AG04449 (cell line): ENCODE results near the gene GAL3ST1.

ENCODE experiments used
- CTCF ChIA-PET: fragments of 350-600 bp; formaldehyde crosslinking; extraction: SDS; loops from one replicate; lab custom pipeline; 2021; ENCODE audit warnings: antibody characterized with exemption; lab: Yijun Ruan, JAX
- POLR2A ChIA-PET: fragments of 400-600, 350-600 bp; formaldehyde crosslinking; extraction: SDS; loops from one replicate; lab custom pipeline; 2020; ENCODE audit warnings: antibody characterized with exemption, inconsistent platforms; lab: Yijun Ruan, JAX
- DNase-seq: peaks from one replicate; pipeline ENCODE4 v3.0.0-alpha.2; 2010; ENCODE audit warnings: low read depth, low spot score
- H3K4me3 ChIP-seq: 2 replicates; pipeline ENCODE4 v1.5.1; 2011; ENCODE audit warnings: low read depth, mild to moderate bottlenecking, control low read depth, low read length
- TF ChIP-seq, protein P1 (sequence below): IDR thresholded peaks from one replicate; pipeline ENCODE4 v1.5.1; 2011; ENCODE audit warnings: mild to moderate bottlenecking, moderate library complexity, low read length, control low read depth, inconsistent platforms; ENCODE audit not compliant: insufficient read depth; ENCODE audit errors: missing control alignments

Gene GAL3ST1

DNA sequence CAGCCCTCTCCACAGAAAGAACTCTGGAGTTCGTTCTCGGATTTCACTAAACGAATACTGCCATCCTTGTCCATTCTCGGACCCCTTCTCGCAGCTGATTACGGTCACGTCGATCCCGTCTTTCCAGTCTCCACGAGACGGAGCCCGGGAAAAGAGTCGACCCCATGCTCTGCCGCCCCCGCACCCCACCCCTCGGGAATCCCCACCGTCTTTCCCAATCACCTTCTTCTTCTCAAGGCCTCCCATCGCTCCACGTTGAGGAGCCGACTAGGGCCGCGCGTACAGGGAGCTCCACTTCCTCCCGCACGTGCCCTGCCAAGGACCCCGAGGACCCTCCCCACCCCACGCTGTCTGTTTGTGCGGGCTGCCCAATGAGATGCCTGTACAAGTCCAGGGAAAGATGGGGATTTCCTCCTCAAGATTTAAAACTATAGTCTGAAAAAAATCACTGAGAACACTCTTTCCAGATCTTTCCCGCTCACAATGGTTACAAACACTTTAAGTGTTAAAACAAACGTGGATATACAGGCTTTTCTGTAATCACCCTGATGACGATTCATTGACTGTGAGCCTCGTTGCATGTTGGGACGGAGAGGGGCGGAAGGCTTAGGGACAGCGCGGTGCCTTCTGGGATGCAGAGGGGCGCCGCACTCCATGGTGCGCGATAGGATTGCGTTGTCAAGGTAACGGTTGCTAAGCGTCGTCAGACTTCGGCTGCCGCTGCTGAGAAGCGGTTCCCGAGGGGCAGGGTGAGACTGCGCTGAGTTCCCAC, 17.3 kb upstream of the GAL3ST1 start, which contains the start of gene PES1:
Gene PES1, minus strand, starts transcription at position 323 of the 772 bp plus-strand sequence. Its CDS starts 77 bp downstream, at position 246.
- peak; percentile 95 for DNase-seq
- CTCF ChIA-PET = interaction anchor here (0.7 to 3.5 kb wide), 14 partner anchors 9 to 163 kb away, joined by 3 to 21 read pairs (median 5); no protein-coding TSS in a partner anchor
- peak within 1 kb of the TSS; percentile 80 for H3K4me3 ChIP-seq
- TF ChIP-seq, protein P1, sequence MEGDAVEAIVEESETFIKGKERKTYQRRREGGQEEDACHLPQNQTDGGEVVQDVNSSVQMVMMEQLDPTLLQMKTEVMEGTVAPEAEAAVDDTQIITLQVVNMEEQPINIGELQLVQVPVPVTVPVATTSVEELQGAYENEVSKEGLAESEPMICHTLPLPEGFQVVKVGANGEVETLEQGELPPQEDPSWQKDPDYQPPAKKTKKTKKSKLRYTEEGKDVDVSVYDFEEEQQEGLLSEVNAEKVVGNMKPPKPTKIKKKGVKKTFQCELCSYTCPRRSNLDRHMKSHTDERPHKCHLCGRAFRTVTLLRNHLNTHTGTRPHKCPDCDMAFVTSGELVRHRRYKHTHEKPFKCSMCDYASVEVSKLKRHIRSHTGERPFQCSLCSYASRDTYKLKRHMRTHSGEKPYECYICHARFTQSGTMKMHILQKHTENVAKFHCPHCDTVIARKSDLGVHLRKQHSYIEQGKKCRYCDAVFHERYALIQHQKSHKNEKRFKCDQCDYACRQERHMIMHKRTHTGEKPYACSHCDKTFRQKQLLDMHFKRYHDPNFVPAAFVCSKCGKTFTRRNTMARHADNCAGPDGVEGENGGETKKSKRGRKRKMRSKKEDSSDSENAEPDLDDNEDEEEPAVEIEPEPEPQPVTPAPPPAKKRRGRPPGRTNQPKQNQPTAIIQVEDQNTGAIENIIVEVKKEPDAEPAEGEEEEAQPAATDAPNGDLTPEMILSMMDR = no peak
- POLR2A ChIA-PET = interaction anchor here (0.7 to 1.0 kb wide), 4 partner anchors 11 to 194 kb away, joined by 3 to 4 read pairs (median 3); partner anchors contain the start of gene SLC35E4

DNA sequence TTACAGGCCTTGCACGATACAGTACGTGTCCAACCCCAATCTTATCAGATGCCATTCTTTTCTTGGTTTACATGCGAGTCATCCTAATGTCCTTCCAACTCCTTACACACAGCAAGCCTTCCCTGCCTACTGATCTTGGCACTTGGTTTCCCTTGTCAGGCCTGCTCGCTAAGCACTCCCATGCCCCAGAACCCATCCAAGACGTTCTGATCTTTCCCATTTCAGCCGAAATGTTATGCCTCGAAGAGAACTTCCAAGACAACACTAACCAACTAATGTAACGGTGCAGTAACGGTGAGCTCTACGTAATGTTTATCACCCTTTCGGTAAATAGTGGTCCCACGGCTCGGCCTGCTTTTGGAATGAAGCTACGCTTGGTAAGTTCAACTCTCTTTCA, 16.7 kb upstream of the GAL3ST1 start:
- ChIA-PET POLR2A (interaction anchor here (0.7 to 1.0 kb wide), 4 partner anchors 10 to 194 kb away, joined by 3 to 4 read pairs (median 3); partner anchors contain the start of gene SLC35E4), CTCF (interaction anchor here (0.9 to 3.5 kb wide), 8 partner anchors 9 to 164 kb away, joined by 3 to 21 read pairs (median 4); no protein-coding TSS in a partner anchor)
- H3K4me3 ChIP-seq = peak overlapping the region; percentile 80
- TF ChIP-seq, protein P1 = no peak
- DNase-seq = no peak

DNA sequence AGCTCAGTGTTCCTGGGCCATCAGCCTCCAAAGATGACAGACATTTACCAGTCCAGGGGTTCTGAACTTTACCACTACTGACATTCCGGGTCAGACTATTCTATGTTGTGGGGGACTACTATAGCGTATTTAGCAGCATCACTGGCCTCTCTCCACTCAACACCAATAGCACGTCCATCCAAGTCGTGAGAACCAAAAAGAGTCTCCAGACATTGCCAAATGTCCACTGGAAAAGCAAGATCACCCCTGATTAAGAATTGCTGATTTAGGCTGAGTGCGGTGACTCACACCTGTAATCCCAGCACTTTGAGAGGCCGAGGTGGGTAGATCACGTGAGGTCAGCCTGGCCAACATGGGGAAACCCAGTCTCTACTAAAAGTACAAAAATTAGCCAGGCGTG, 11.9 kb upstream of the GAL3ST1 start:
- TF ChIP-seq, protein P1 = no peak
- DNase-seq = no peak
- ChIA-PET POLR2A (interaction anchor here (1.5 kb wide), 1 partner anchor 10 kb away, joined by 3 read pairs; no protein-coding TSS in a partner anchor), CTCF (interaction anchor here (1.9 kb wide), 1 partner anchor 169 kb away, joined by 6 read pairs; no protein-coding TSS in a partner anchor)
- no peak overlapping the region for H3K4me3 ChIP-seq

DNA sequence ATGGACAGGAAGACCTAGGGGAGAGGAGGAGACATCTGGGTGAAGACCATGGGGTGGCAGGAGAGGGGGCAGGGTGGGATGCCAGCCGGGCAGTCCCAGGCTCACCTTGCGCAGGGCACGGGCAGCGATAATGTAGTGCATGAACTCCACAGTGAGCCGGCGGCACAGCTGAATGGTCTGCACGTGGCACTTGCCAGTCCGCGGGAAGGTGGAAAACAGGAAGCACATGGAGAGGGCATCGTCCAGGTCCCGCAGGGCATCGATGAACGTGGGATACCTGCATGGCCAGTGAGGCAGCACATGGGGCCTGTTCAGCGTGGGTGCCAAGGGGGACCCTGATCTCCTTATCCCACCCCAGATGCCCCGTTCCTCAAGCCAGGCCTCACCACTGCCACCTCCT, 10.0 kb upstream of the GAL3ST1 start:
- TF ChIP-seq, protein P1 = no peak
- DNase-seq = no peak
- ChIA-PET CTCF (interaction anchor here (1.0 kb wide), 1 partner anchor 171 kb away, joined by 4 read pairs; no protein-coding TSS in a partner anchor), POLR2A (no interaction called here)
- H3K4me3 ChIP-seq = no peak overlapping the region

DNA sequence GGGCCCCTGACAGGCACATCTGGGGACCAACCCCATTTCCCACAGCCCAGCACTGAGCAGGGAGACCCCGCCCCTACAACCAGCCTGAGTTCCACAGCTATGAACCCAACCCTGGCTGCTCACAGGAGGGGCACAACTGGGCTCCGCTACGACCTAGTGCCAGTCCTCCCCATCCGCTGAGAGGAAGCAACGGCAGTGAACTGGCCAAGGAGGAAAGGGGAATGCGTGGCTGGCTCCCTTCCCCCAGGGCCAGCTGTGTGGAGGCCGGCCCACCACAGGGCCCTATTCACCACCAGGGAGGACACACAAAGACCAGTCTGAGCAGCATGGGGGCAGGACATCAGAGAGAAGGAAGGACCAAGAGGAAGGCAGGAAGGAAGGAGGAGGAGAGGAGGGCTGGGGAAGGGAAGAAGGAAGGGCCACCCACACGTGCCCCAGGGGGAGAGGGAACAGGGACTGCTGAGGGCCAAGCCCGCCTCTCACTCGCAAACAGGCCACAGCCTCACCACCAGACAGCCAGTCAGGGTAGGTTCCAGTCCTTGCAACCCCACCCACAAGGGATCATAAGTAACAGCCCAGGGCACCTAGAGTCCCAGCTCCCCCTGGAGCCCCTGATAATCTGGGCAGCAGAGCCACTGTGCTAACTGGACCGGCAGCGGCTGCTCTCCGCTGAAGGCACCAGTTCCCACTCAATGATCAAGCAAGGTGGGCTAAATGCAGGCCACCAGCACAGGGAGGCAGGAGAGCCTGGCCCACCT, 8.5 kb upstream of the GAL3ST1 start:
- no peak overlapping the region for H3K4me3 ChIP-seq
- CTCF ChIA-PET = interaction anchor here (0.8 to 1.0 kb wide), 2 partner anchors 50 to 172 kb away, joined by 3 to 4 read pairs; no protein-coding TSS in a partner anchor
- no peak for DNase-seq
- TF ChIP-seq, protein P1 = no peak
- POLR2A ChIA-PET = no interaction called here
